Esophagus squamous epithelium (tissue), 5 donors: ENCODE results near the gene MBNL2. TPM values are rescaled to one million over a fixed set of nuclear protein-coding genes. Genes with fewer than 3 reads are reported as not detected.

Experiments
- DNase-seq: peaks from one replicate; lab custom pipeline; 2025; lab: John Stamatoyannopoulos, UW
- H3K27ac ChIP-seq, 4 donors: fragments of 200-600 bp; sonication (generic); one replicate each; pipeline ENCODE4 v1.5.1; 2016 to 2019; ENCODE audit warnings: mild to moderate bottlenecking in 1 of 4
- H3K27me3 ChIP-seq, 4 donors: fragments of 200-600 bp; sonication (generic); 1 replicate in 3 of 4; 2 replicates in 1 of 4; pipeline versions ENCODE4 v1.5.1 to v1.6.0; 2017 to 2021; ENCODE audit warnings: antibody characterized with exemption in 1 of 4
- H3K36me3 ChIP-seq, 3 donors: fragments of 200-600 bp; sonication (generic); one replicate each; pipeline ENCODE4 v1.5.1; 2016 to 2019
- H3K4me1 ChIP-seq, 3 donors: fragments of 200-600 bp; sonication (generic); one replicate each; pipeline ENCODE4 v1.5.1; 2017 to 2019
- H3K4me3 ChIP-seq, 4 donors: fragments of 200-600 bp; sonication (generic); 1 replicate in 3 of 4; 2 replicates in 1 of 4; pipeline ENCODE4 v1.5.1; 2016 to 2019; ENCODE audit warnings: mild to moderate bottlenecking in 2 of 4, moderate library complexity in 1 of 4
- H3K9me3 ChIP-seq, 3 donors: fragments of 200-600 bp; sonication (generic); one replicate each; pipeline ENCODE4 v1.5.1; 2016 to 2019
- POLR2A ChIP-seq, 4 donors: fragments of 450-650 bp; IDR thresholded peaks; one replicate each; pipeline ENCODE4 v1.6.1; 2017; ENCODE audit warnings: antibody characterized with exemption in 4 of 4, mild to moderate bottlenecking in 4 of 4, moderate library complexity in 3 of 4
- WGBS, 2 donors: methylation state at CpG; one replicate each; pipeline ENCODE4 v1.1.5; 2018; 5-methylcytosine and 5-hydroxymethylcytosine counted together
- intact Hi-C: fragments of 100-400 bp; cut with DNase I; formaldehyde crosslinking; loops from one replicate; pipeline ENCODE4 v1.15.0; 2022
- total RNA-seq, 4 donors: library from RNA; depleted of rRNA; stranded (reverse); fragments of >200 nt; gene quantifications; one replicate each; pipeline ENCODE4 v1.1.0, GENCODE V29; 2016
- TF ChIP-seq, protein P1 (sequence below), 6 experiments: fragments of 450-650 bp in 4 of 6; fragments of 200-600 bp in 2 of 6; sonication (generic) in 2 of 6; IDR thresholded peaks; one replicate each; pipeline ENCODE4 v1.5.1; 2016 to 2019; ENCODE audit warnings: antibody characterized with exemption in 6 of 6, mild to moderate bottlenecking in 4 of 6, moderate library complexity in 4 of 6
- donor health status: DM: yes; HTN: yes; CAD: no.

The MBNL2 gene
- total RNA-seq, 4 donors from 2014 or later = 18.3 to 58.7 (median 29.7) TPM

- no peaks in the 10 kb centered on the region for H3K27me3 ChIP-seq
- TF ChIP-seq, protein P1, sequence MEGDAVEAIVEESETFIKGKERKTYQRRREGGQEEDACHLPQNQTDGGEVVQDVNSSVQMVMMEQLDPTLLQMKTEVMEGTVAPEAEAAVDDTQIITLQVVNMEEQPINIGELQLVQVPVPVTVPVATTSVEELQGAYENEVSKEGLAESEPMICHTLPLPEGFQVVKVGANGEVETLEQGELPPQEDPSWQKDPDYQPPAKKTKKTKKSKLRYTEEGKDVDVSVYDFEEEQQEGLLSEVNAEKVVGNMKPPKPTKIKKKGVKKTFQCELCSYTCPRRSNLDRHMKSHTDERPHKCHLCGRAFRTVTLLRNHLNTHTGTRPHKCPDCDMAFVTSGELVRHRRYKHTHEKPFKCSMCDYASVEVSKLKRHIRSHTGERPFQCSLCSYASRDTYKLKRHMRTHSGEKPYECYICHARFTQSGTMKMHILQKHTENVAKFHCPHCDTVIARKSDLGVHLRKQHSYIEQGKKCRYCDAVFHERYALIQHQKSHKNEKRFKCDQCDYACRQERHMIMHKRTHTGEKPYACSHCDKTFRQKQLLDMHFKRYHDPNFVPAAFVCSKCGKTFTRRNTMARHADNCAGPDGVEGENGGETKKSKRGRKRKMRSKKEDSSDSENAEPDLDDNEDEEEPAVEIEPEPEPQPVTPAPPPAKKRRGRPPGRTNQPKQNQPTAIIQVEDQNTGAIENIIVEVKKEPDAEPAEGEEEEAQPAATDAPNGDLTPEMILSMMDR (IDR thresholded peaks at IDR 0.05) = no peak
- no peak for TF ChIP-seq POLR2A (IDR thresholded peaks at IDR 0.05)
- no peak overlapping the region for H3K4me3 ChIP-seq
- intact Hi-C loops = no loop called here
- DNase-seq = no peak
- no peaks in the 10 kb centered on the region for H3K36me3 ChIP-seq
- no peaks in the 10 kb centered on the region for H3K9me3 ChIP-seq
- 34 to 51% methylated on average over 3 of the region's 3 CpGs for WGBS, 2 donors
- H3K27ac ChIP-seq = peak overlapping the region; percentile 53 to 71 (median 64)
- peaks cover 35 to 78% (median 68%) of the 10 kb centered on the region in 3 donors for H3K4me1 ChIP-seq
These were observed 33.4 kb downstream of the MBNL2 start for GRCh38 chr13:97255515-97256021.

DNA sequence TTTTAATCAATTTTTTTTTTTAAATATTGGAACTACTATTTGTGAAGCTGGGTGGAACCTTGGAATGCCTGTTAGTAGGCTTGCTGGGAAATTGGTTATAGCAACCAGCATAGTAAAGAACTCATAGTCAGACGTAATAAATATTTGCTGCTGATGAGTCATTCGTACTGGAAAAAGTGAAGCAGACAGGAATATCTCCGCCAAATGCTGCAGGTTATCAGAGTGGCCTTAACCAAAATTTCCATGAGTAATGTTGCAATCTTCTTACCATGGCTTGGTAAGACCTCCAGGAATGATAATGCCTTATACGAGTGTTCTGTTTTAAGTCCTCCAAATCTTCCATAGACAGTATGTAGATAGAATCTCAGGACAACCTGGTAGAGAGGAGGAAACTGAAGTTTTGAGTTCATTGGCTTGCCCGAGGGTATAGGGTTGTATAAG lies 34.2 kb downstream of the MBNL2 start:
- Histone ChIP-seq H3K4me3 (no peak overlapping the region), H3K27ac (peak overlapping the region; percentile 53 to 78 (median 64)), H3K27me3 (no peaks in the 10 kb centered on the region), H3K9me3 (no peaks in the 10 kb centered on the region), H3K36me3 (no peaks in the 10 kb centered on the region), H3K4me1 (peaks cover 35 to 78% (median 72%) of the 10 kb centered on the region in 3 donors)
- DNase-seq = no peak
- 16 to 28% methylated on average over 5 of the region's 5 CpGs for WGBS, 2 donors
- intact Hi-C loops = no loop called here
- no peak for TF ChIP-seq POLR2A (IDR thresholded peaks at IDR 0.05)
- TF ChIP-seq, protein P1 (IDR thresholded peaks at IDR 0.05) = no peak

- 67 to 69% methylated on average over 5 to 6 of the region's 6 CpGs for WGBS, 2 donors
- Histone ChIP-seq H3K4me1 (peaks cover 35 to 85% (median 77%) of the 10 kb centered on the region in 3 donors), H3K4me3 (no peak overlapping the region), H3K9me3 (no peaks in the 10 kb centered on the region), H3K27ac (peak overlapping the region; percentile 53 to 78 (median 64)), H3K36me3 (no peaks in the 10 kb centered on the region), H3K27me3 (no peaks in the 10 kb centered on the region)
- no peak for DNase-seq
- intact Hi-C loops = no loop called here
- TF ChIP-seq, protein P1 (IDR thresholded peaks at IDR 0.05) = no peak
- no peak for TF ChIP-seq POLR2A (IDR thresholded peaks at IDR 0.05)
These were observed 35.2 kb downstream of the MBNL2 start for GRCh38 chr13:97257228-97257755.

DNA sequence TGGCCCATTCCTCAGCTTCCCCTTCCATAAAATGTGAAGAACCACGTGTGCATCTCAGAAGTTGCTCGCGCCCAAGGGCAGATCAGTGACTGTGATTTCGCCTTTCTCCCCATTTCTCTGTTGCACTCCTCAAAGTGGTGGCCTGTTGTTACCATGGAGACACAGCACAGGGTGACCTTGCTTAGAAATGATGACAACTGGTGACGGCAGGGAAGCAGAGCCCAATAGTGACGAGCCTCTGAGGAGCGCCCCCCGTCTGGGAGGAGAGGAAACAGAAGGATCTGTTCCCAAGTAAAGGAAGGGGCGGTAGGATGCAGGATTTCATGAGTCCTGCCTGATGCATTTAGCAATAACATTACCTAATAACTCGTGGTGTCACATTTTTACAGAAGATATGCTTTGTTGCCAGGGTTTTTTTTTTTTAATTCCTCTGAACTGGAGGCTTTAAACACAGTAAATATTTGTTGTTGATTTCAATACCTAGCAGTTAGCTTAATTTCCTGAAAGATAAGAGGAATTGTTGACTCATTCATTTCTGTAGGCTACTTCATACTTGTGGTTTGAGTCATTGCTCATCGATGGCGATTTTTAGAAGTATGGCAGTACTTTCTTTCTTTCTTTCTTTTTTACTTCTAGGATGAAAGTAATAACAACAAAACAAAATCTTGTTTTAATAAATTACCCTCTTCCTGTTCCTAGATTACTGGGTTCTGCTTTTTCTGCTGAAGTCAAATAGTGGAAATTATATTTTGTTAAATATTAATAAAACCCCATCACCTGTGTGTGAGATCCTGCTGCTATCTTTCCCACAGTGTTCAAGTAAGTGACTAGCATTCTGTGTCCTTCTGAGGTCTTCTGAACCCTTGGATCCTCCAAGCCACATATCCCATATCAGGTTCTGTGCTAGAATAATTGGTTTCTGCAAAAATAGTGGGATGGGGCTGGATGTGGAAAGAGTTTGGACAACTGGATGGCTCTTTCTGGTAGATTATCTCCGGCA lies 36.0 kb downstream of the MBNL2 start:
- no peak for DNase-seq
- TF ChIP-seq, protein P1 (IDR thresholded peaks at IDR 0.05) = no peak
- TF ChIP-seq POLR2A (IDR thresholded peaks at IDR 0.05) = no peak
- WGBS, 2 donors = 46 to 47% methylated on average over 12 of the region's 13 CpGs
- no peaks in the 10 kb centered on the region for H3K36me3 ChIP-seq
- peak overlapping the region; percentile 53 to 78 (median 64) for H3K27ac ChIP-seq
- H3K27me3 ChIP-seq = no peaks in the 10 kb centered on the region
- no peak overlapping the region for H3K4me3 ChIP-seq
- no peaks in the 10 kb centered on the region for H3K9me3 ChIP-seq
- peaks cover 35 to 87% (median 77%) of the 10 kb centered on the region in 3 donors for H3K4me1 ChIP-seq
- intact Hi-C loops = no loop called here
